GM12875 (cell line): ENCODE results near the gene ROBO4.

Experiments
- H3K4me3 ChIP-seq: one replicate; pipeline ENCODE4 v1.5.1; 2011; ENCODE audit warnings: low read depth, low read length, control low read depth
- CTCF ChIP-seq: IDR thresholded peaks from 2 replicates; pipeline ENCODE4 v1.5.1; 2011; ENCODE audit warnings: low read depth, mild to moderate bottlenecking, control low read depth, inconsistent platforms, low read length, moderate library complexity, borderline replicate concordance; ENCODE audit not compliant: insufficient read depth

Gene ROBO4

GRCh38 chr11:124877910-124878758 lies 19.5 kb downstream of the ROBO4 start:
- TF ChIP-seq CTCF = no peak
- H3K4me3 ChIP-seq = no peak overlapping the region

- no peak overlapping the region for H3K4me3 ChIP-seq
Measured at GRCh38 chr11:124877631-124877909, 20.1 kb downstream of the ROBO4 start.

GRCh38 chr11:124876818-124877630 lies 20.6 kb downstream of the ROBO4 start:
- no peak for TF ChIP-seq CTCF

More at GRCh38 chr11:124877631-124877909, 20.1 kb downstream of the ROBO4 start:
- TF ChIP-seq CTCF = no peak

GRCh38 chr11:124875943-124876817 lies 21.5 kb downstream of the ROBO4 start:
- TF ChIP-seq CTCF = peak; percentile 84
- H3K4me3 ChIP-seq = peak overlapping the region; percentile 51

More at GRCh38 chr11:124876818-124877630, 20.6 kb downstream of the ROBO4 start:
- peak overlapping the region; percentile 51 for H3K4me3 ChIP-seq

GRCh38 chr11:124875401-124875800 lies 22.3 kb downstream of the ROBO4 start:
- H3K4me3 ChIP-seq = no peak overlapping the region
- no peak for TF ChIP-seq CTCF

- H3K4me3 ChIP-seq = no peak overlapping the region
- TF ChIP-seq CTCF = no peak
Measured at GRCh38 chr11:124874571-124875255, 23.0 kb downstream of the ROBO4 start.
